Measurements from ENCODE around the gene PCSK6. TPM values are rescaled to one million over a fixed set of nuclear protein-coding genes. Genes with fewer than 3 reads are reported as not detected.

PCSK6 gene
- total RNA-seq, 2 donors from 2014 or later, result 29.9 to 39.5 TPM

GRCh38 chr15:101522091-101522490 lies 32.6 kb upstream of the PCSK6 start:
- no peak overlapping the region for H3K4me3 ChIP-seq
- H3K27ac ChIP-seq, result peak overlapping the region; percentile 76

GRCh38 chr15:101521591-101521990 lies 32.1 kb upstream of the PCSK6 start:
- peak overlapping the region; percentile 76 for H3K27ac ChIP-seq
- peak; percentile 23 for DNase-seq
- peaks cover 6% of the 10 kb centered on the region for H3K4me1 ChIP-seq
- H3K4me3 ChIP-seq, result no peak overlapping the region
- no peak overlapping the region for H3K9ac ChIP-seq (ENCODE audit: low read depth in 2 of 2, low read length in 2 of 2)
- no peak for TF ChIP-seq CTCF (IDR thresholded peaks at IDR 0.05)
- H3K36me3 ChIP-seq, result no peaks in the 10 kb centered on the region
- no peaks in the 10 kb centered on the region for H3K27me3 ChIP-seq
- intact Hi-C loops (cut with DNase I), result no loop called here
- H3K9me3 ChIP-seq, result no peaks in the 10 kb centered on the region

More at GRCh38 chr15:101522091-101522490, 32.6 kb upstream of the PCSK6 start:
- peak; percentile 60 for DNase-seq
- H3K9ac ChIP-seq (ENCODE audit: low read depth in 2 of 2, low read length in 2 of 2), result peak overlapping the region in 1 of 2 donors; percentile 48
- peaks cover 7% of the 10 kb centered on the region for H3K4me1 ChIP-seq
- intact Hi-C loops (cut with DNase I), result no loop called here
- H3K9me3 ChIP-seq, result no peaks in the 10 kb centered on the region
- no peaks in the 10 kb centered on the region for H3K27me3 ChIP-seq
- TF ChIP-seq CTCF (IDR thresholded peaks at IDR 0.05), result no peak
- no peaks in the 10 kb centered on the region for H3K36me3 ChIP-seq

- Histone ChIP-seq H3K36me3 (no peaks in the 10 kb centered on the region), H3K27ac (peak overlapping the region; percentile 76), H3K27me3 (no peaks in the 10 kb centered on the region), H3K9ac (ENCODE audit: low read depth in 2 of 2, low read length in 2 of 2) (peak overlapping the region in 1 of 2 donors; percentile 64), H3K4me1 (peaks cover 6% of the 10 kb centered on the region), H3K9me3 (no peaks in the 10 kb centered on the region), H3K4me3 (no peak overlapping the region)
- peak; percentile 35 for DNase-seq
- no peak for TF ChIP-seq CTCF (IDR thresholded peaks at IDR 0.05)
- intact Hi-C loops (cut with DNase I), result no loop called here
Measured at GRCh38 chr15:101521069-101521468, 31.6 kb upstream of the PCSK6 start.

GRCh38 chr15:101520395-101520794 lies 30.9 kb upstream of the PCSK6 start:
- DNase-seq, result no peak

GRCh38 chr15:101517504-101517903 lies 28.0 kb upstream of the PCSK6 start:
- H3K9me3 ChIP-seq, result no peaks in the 10 kb centered on the region
- H3K36me3 ChIP-seq, result no peaks in the 10 kb centered on the region
- no peak overlapping the region for H3K27ac ChIP-seq
- H3K9ac ChIP-seq (ENCODE audit: low read depth in 2 of 2, low read length in 2 of 2), result no peak overlapping the region
- no peak for DNase-seq
- no peaks in the 10 kb centered on the region for H3K27me3 ChIP-seq
- intact Hi-C loops (cut with DNase I), result no loop called here
- H3K4me1 ChIP-seq, result peaks cover 2% of the 10 kb centered on the region
- no peak for TF ChIP-seq CTCF (IDR thresholded peaks at IDR 0.05)
- H3K4me3 ChIP-seq, result no peak overlapping the region

More at GRCh38 chr15:101520395-101520794, 30.9 kb upstream of the PCSK6 start:
- intact Hi-C loops (cut with DNase I), result no loop called here
- Histone ChIP-seq H3K9ac (ENCODE audit: low read depth in 2 of 2, low read length in 2 of 2) (peak overlapping the region in 1 of 2 donors; percentile 64), H3K4me1 (peaks cover 6% of the 10 kb centered on the region), H3K36me3 (no peaks in the 10 kb centered on the region), H3K9me3 (no peaks in the 10 kb centered on the region), H3K27me3 (no peaks in the 10 kb centered on the region), H3K4me3 (no peak overlapping the region), H3K27ac (peak overlapping the region; percentile 76)
- TF ChIP-seq CTCF (IDR thresholded peaks at IDR 0.05), result no peak
